ENCODE data around the gene REEP5.

DNA sequence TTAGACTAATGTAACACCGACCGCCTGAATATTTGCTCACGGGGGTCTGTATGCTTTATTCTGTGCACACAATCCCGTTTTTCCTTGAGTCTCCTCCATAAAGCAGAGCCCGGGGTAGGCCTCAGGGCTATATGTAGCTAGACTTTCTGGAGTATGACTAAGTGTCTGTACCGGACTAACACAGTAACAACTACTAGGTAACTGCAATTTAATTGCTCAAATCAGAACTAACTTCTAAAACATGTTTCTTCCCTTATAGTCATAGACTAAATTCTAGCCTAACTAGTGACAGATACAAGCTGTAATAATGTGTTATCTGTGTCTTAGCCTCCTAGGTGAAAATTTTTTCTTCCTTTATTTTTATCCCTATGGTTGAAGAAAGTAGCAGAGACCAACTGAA lies 2.1 kb downstream of the REEP5 start:
- TF ChIP-seq, protein P1, sequence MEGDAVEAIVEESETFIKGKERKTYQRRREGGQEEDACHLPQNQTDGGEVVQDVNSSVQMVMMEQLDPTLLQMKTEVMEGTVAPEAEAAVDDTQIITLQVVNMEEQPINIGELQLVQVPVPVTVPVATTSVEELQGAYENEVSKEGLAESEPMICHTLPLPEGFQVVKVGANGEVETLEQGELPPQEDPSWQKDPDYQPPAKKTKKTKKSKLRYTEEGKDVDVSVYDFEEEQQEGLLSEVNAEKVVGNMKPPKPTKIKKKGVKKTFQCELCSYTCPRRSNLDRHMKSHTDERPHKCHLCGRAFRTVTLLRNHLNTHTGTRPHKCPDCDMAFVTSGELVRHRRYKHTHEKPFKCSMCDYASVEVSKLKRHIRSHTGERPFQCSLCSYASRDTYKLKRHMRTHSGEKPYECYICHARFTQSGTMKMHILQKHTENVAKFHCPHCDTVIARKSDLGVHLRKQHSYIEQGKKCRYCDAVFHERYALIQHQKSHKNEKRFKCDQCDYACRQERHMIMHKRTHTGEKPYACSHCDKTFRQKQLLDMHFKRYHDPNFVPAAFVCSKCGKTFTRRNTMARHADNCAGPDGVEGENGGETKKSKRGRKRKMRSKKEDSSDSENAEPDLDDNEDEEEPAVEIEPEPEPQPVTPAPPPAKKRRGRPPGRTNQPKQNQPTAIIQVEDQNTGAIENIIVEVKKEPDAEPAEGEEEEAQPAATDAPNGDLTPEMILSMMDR (IDR thresholded peaks at IDR 0.05; ENCODE audit: low read length) = no peak
- TF ChIP-seq EZH2 (optimal IDR thresholded peaks at IDR 0.05; ENCODE audit: low read depth, low read length) = no peak

Data from MM.1S (cell line).